NB4 (cell line): Measurements from ENCODE around the gene NUP188.

Experiments used
- DNase-seq: peaks from one replicate; pipeline ENCODE4 v3.0.0; 2010; ENCODE audit warnings: low read depth
- H3K4me3 ChIP-seq: one replicate; pipeline ENCODE4 v1.5.1; 2011; ENCODE audit warnings: mild to moderate bottlenecking, low read depth, low read length, moderate library complexity
- CTCF ChIP-seq: IDR thresholded peaks from one replicate; pipeline ENCODE4 v1.5.1; 2012; ENCODE audit warnings: low read depth, low read length
- MAX ChIP-seq: IDR thresholded peaks from 2 replicates; pipeline ENCODE4 v1.6.1; 2011; ENCODE audit warnings: low read depth, low read length
- MYC ChIP-seq: IDR thresholded peaks from 2 replicates; pipeline ENCODE4 v1.6.1; 2011; ENCODE audit warnings: low read depth, low read length
- POLR2A ChIP-seq: IDR thresholded peaks from 2 replicates; pipeline ENCODE4 v1.6.1; 2011; ENCODE audit warnings: mild to moderate bottlenecking; ENCODE audit not compliant: insufficient read length; ENCODE audit errors: extremely low read depth

NUP188 gene

GRCh38 chr9:129038109-129038852 lies 90.8 kb downstream of the NUP188 start:
- H3K4me3 ChIP-seq, result peak overlapping the region; percentile 17
- no peak for DNase-seq
- no peak for TF ChIP-seq CTCF
- TF ChIP-seq MAX, result no peak
- no peak for TF ChIP-seq MYC
- TF ChIP-seq POLR2A, result no peak

- DNase-seq, result no peak
- TF ChIP-seq MAX (no peak), MYC (no peak), CTCF (no peak), POLR2A (no peak)
- no peak overlapping the region for H3K4me3 ChIP-seq
Observed at GRCh38 chr9:129040113-129040643, 92.7 kb downstream of the NUP188 start.

- no peak overlapping the region for H3K4me3 ChIP-seq
- TF ChIP-seq POLR2A, result no peak
- TF ChIP-seq CTCF, result no peak
- no peak for DNase-seq
Observed at GRCh38 chr9:129042016-129042415, 94.5 kb downstream of the NUP188 start.

GRCh38 chr9:129052592-129052991 lies 105.1 kb downstream of the NUP188 start:
- TF ChIP-seq CTCF (no peak), MYC (no peak), MAX (no peak), POLR2A (no peak)
- no peak for DNase-seq
- no peak overlapping the region for H3K4me3 ChIP-seq

GRCh38 chr9:129053020-129053419 lies 105.5 kb downstream of the NUP188 start:
- DNase-seq, result no peak
- TF ChIP-seq CTCF (no peak), MYC (no peak), MAX (no peak), POLR2A (no peak)
- no peak overlapping the region for H3K4me3 ChIP-seq
